Measurements from ENCODE around the gene CNPY1.

DNA sequence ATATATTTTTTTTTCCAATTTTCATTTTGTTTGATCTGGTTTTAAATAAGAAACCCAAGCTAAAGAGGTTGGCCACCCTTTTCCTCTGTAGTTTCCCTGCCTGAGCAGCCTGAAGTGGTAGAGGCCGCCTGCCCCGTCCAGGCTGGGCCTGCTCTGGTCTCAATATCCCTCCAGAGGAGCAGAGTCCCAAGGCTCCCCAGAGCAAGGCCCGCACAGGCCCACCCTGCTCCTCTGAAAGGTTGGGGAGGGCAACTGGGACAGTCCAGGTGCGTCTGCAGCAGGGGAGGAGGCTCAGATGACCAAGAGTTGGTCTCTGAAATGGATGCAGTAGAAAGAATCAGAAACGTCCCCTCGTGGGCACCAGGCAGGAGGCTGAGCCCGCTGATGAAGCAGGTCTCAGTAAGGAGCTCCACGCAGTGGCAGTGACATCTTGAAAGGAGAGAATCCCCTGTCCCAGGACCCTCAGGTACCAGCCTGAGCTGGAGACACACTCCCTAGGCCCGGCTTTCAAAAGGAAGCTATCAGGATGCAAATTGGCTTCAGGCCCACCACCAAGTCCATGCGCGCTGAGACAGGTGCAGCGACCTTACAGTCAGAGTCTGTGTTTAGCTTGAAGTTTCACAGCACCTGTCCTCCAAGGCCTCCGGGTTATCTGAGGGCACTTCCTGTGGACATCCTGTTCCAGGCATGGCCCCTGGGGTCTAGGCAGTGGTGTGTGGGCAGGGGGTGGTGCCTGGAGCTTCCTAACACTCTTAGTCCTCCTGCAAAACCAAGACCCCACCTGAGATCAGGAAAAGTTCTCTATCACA is 50.7 kb downstream of the CNPY1 start:
- no peak for TF ChIP-seq EZH2 (IDR thresholded peaks at IDR 0.05; ENCODE audit: borderline replicate concordance, insufficient read depth, low read depth, low read length, poor library complexity, severe bottlenecking)
- TF ChIP-seq, protein P1, sequence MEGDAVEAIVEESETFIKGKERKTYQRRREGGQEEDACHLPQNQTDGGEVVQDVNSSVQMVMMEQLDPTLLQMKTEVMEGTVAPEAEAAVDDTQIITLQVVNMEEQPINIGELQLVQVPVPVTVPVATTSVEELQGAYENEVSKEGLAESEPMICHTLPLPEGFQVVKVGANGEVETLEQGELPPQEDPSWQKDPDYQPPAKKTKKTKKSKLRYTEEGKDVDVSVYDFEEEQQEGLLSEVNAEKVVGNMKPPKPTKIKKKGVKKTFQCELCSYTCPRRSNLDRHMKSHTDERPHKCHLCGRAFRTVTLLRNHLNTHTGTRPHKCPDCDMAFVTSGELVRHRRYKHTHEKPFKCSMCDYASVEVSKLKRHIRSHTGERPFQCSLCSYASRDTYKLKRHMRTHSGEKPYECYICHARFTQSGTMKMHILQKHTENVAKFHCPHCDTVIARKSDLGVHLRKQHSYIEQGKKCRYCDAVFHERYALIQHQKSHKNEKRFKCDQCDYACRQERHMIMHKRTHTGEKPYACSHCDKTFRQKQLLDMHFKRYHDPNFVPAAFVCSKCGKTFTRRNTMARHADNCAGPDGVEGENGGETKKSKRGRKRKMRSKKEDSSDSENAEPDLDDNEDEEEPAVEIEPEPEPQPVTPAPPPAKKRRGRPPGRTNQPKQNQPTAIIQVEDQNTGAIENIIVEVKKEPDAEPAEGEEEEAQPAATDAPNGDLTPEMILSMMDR (IDR thresholded peaks at IDR 0.05): no peak
